Common myeloid progenitor, CD34-positive (primary cell): ENCODE measurements around the gene SERPINB1.

Experiments
- CTCF ChIA-PET: fragments of 350-600 bp; sonication (Branson Sonifier 250); formaldehyde crosslinking; loops from one replicate; lab custom pipeline; 2021; ENCODE audit warnings: antibody characterized with exemption; lab: Charles Lee
- POLR2A ChIA-PET: fragments of 350-600 bp; sonication (Branson Sonifier 250); formaldehyde crosslinking; loops from one replicate; lab custom pipeline; 2021; ENCODE audit warnings: antibody characterized with exemption; lab: Charles Lee
- DNase-seq, 3 donors: peaks; one replicate each; pipeline versions ENCODE4 v3.0.0 to v3.0.0-alpha.2; 2013
- H3K27ac ChIP-seq, 2 experiments: 1 replicate in 1 of 2; 2 replicates in 1 of 2; pipeline ENCODE4 v1.7.0; 2013; ENCODE audit warnings: inconsistent platforms in 2 of 2, low read length in 2 of 2, mild to moderate bottlenecking in 2 of 2, low read depth in 1 of 2, moderate library complexity in 1 of 2; ENCODE audit not compliant: severe bottlenecking in 2 of 2, insufficient read depth in 1 of 2, poor library complexity in 1 of 2
- H3K27me3 ChIP-seq, 5 experiments: replicated peaks in 2 of 5; 1 replicate in 3 of 5; 2 replicates in 2 of 5; pipeline versions ENCODE4 v1.6.1 to v1.7.0; 2013; ENCODE audit warnings: low read length in 4 of 5, mild to moderate bottlenecking in 2 of 5, moderate library complexity in 2 of 5, inconsistent platforms in 1 of 5; ENCODE audit not compliant: insufficient read depth in 5 of 5, control insufficient read depth in 4 of 5
- H3K36me3 ChIP-seq, 4 experiments: 1 replicate in 2 of 4; 2 replicates in 2 of 4; pipeline versions ENCODE4 v1.6.1 to v1.7.0; 2013; ENCODE audit warnings: low read length in 3 of 4, control low read depth in 1 of 4, mild to moderate bottlenecking in 1 of 4; ENCODE audit not compliant: control insufficient read depth in 4 of 4, insufficient read depth in 4 of 4
- H3K4me1 ChIP-seq, 4 experiments: 1 replicate in 3 of 4; 2 replicates in 1 of 4; pipeline versions ENCODE4 v1.6.1 to v1.7.1; 2013; ENCODE audit warnings: low read length in 3 of 4, mild to moderate bottlenecking in 3 of 4, control low read depth in 1 of 4, inconsistent platforms in 1 of 4, moderate library complexity in 1 of 4; ENCODE audit not compliant: control insufficient read depth in 4 of 4, insufficient read depth in 4 of 4; ENCODE audit errors: control extremely low read depth in 1 of 4
- H3K4me3 ChIP-seq, 7 experiments: 1 replicate in 4 of 7; 2 replicates in 3 of 7; pipeline versions ENCODE4 v1.5.1 to v1.7.0; 2013; ENCODE audit warnings: mild to moderate bottlenecking in 7 of 7, low read length in 6 of 7, moderate library complexity in 6 of 7, inconsistent platforms in 2 of 7, low read depth in 2 of 7, control low read depth in 1 of 7; ENCODE audit not compliant: insufficient read depth in 4 of 7, control insufficient read depth in 1 of 7; ENCODE audit errors: extremely low read depth in 1 of 7
- H3K9me3 ChIP-seq, 5 experiments: 1 replicate in 4 of 5; 2 replicates in 1 of 5; pipeline versions ENCODE4 v1.6.1 to v1.7.1; 2013; ENCODE audit warnings: low read length in 4 of 5, mild to moderate bottlenecking in 2 of 5, inconsistent platforms in 1 of 5, low read depth in 1 of 5, moderate library complexity in 1 of 5; ENCODE audit not compliant: control insufficient read depth in 4 of 5, insufficient read depth in 2 of 5; ENCODE audit errors: control extremely low read depth in 1 of 5
- WGBS: methylation state at CpG from one replicate; pipeline ENCODE4 v1.1.5; 2013; ENCODE audit not compliant: insufficient coverage; 5-methylcytosine and 5-hydroxymethylcytosine counted together

Gene SERPINB1

GRCh38 chr6:2794171-2794730 lies 47.4 kb downstream of the SERPINB1 start:
- POLR2A ChIA-PET = interaction anchor here (1.5 kb wide), 1 partner anchor 47 kb away, joined by 13 read pairs; the partner anchor contains the start of gene SERPINB1

GRCh38 chr6:2793534-2794151 lies 48.0 kb downstream of the SERPINB1 start:
- CTCF ChIA-PET = interaction anchor here (0.8 to 6.7 kb wide), 14 partner anchors 10 to 180 kb away, joined by 3 to 116 read pairs (median 4); partner anchors contain the start of gene SERPINB1
- peak; percentile 66 to 94 (median 92) for DNase-seq

More at GRCh38 chr6:2794171-2794730, 47.4 kb downstream of the SERPINB1 start:
- peak overlapping the region in 1 of 2 experiments; percentile 76 for H3K27ac ChIP-seq
- peak overlapping the region in 1 of 7 experiments; percentile 29 for H3K4me3 ChIP-seq
- no peaks in the 10 kb centered on the region for H3K27me3 ChIP-seq
- peaks cover 23 to 86% (median 81%) of the 10 kb centered on the region in 4 experiments for H3K4me1 ChIP-seq
- CTCF ChIA-PET = interaction anchor here (0.9 to 6.7 kb wide), 15 partner anchors 10 to 180 kb away, joined by 3 to 116 read pairs (median 5); partner anchors contain the start of gene SERPINB1
- H3K9me3 ChIP-seq = no peaks in the 10 kb centered on the region
- 100% methylated on average over 2 of the region's 5 CpGs for WGBS
- DNase-seq = no peak
- peaks cover 0 to 2% (median 0%) of the 10 kb centered on the region in 4 experiments for H3K36me3 ChIP-seq

DNA sequence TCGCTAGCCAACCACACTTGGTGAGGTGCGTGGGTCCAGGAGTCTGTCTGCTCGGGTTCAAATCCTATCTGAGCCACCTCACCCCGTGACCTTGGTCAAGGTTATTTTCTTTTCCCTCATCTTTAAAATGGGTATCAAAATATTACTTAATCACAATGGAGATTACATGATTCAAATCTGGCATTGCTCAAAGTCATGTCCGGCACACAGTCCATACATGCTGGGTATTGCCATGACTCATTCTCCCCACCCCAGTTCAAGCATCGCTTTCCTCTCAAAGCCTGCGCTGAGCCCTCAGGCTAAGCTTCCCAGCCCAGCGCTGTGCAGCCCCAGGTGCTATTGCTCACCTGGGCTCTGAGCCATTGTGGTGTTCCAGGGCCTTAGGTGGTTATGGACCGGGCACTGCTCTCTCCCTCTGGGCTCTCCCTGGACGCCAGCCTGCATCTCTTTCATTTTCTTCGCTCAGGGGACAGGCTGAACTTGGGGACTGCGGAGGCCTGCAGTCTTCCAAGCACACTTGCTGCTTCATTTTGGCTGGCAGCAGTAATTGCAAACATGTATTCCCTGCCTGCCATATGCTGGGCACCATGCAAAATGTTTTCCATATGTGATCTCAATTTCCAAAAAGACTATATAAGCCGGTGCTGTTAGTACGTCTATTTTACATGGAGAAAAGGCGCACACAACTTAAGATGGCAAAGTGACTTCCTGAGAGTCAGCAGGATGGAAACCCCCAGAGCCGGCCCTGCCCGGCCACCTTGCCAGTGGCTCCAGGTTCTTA lies 49.1 kb downstream of the SERPINB1 start:
- Histone ChIP-seq H3K27me3 (no peaks in the 10 kb centered on the region), H3K9me3 (no peaks in the 10 kb centered on the region), H3K36me3 (peaks cover 0 to 10% (median 5%) of the 10 kb centered on the region in 4 experiments), H3K4me3 (no peak overlapping the region), H3K4me1 (peaks cover 23 to 69% (median 66%) of the 10 kb centered on the region in 4 experiments), H3K27ac (peak overlapping the region; percentile 55 to 76)
- WGBS = 92% methylated on average over 11 of the region's 17 CpGs
- DNase-seq = peak in 2 of 3 donors; percentile 34 to 43
- ChIA-PET POLR2A (interaction anchor here (0.9 to 2.5 kb wide), 4 partner anchors 31 to 49 kb away, joined by 3 to 23 read pairs (median 8); partner anchors contain the start of gene SERPINB1), CTCF (interaction anchor here (0.7 to 6.7 kb wide), 33 partner anchors 8 to 209 kb away, joined by 3 to 116 read pairs (median 8); partner anchors contain the start of gene SERPINB1)

More at GRCh38 chr6:2793534-2794151, 48.0 kb downstream of the SERPINB1 start:
- Histone ChIP-seq H3K36me3 (peaks cover 0 to 6% (median 2%) of the 10 kb centered on the region in 4 experiments), H3K4me1 (peaks cover 23 to 80% (median 77%) of the 10 kb centered on the region in 4 experiments), H3K4me3 (peak overlapping the region in 3 of 7 experiments; percentile 22 to 29 (median 22)), H3K27ac (peak overlapping the region; percentile 55 to 76), H3K9me3 (no peaks in the 10 kb centered on the region), H3K27me3 (no peaks in the 10 kb centered on the region)
- POLR2A ChIA-PET = interaction anchor here (0.7 to 1.5 kb wide), 5 partner anchors 25 to 53 kb away, joined by 3 to 13 read pairs (median 3); partner anchors contain the start of gene SERPINB1
- WGBS = 22% methylated on average over 7 of the region's 9 CpGs

DNA sequence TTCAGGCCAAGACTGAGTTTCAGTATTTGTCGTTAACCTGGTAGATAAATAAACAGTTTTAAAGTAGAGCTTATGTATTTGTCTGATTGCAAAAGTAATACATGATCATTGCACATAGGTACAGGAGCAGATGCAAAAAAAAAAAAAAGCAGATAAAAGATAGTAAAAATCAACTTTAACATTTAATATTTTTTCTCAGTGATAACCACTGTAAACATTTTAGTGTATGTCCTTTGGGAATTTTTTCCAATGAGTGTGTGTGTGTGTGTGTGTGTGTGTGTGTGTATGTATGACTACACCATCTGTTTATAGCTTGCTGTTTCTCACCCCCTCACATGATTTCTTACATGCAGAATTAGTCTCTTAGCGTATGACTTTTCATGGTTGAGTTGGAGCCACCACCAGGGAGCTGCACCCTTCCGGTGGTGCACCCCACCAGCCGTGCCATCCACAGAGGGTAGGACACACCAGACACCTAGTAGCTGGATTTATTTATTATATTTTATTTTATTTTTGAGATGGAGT lies 50.2 kb downstream of the SERPINB1 start:
- no peaks in the 10 kb centered on the region for H3K27me3 ChIP-seq
- peak overlapping the region in 1 of 2 experiments; percentile 47 for H3K27ac ChIP-seq
- peaks cover 18 to 62% (median 56%) of the 10 kb centered on the region in 4 experiments for H3K4me1 ChIP-seq
- POLR2A ChIA-PET = interaction anchor here (0.6 to 2.5 kb wide), 10 partner anchors 27 to 111 kb away, joined by 3 to 23 read pairs (median 3); partner anchors contain the start of genes SERPINB1 and WRNIP1
- 55% methylated on average over 2 of the region's 4 CpGs for WGBS
- H3K4me3 ChIP-seq = no peak overlapping the region
- peak in 2 of 3 donors; percentile 36 to 49 for DNase-seq
- H3K9me3 ChIP-seq = no peaks in the 10 kb centered on the region
- CTCF ChIA-PET = interaction anchor here (0.7 to 6.7 kb wide), 51 partner anchors 9 to 470 kb away, joined by 3 to 116 read pairs (median 7); partner anchors contain the start of genes MYLK4 and SERPINB1
- peaks cover 0 to 15% (median 9%) of the 10 kb centered on the region in 4 experiments for H3K36me3 ChIP-seq

GRCh38 chr6:2790588-2791449 lies 50.8 kb downstream of the SERPINB1 start:
- peak; percentile 87 to 89 (median 89) for DNase-seq
- WGBS = 36% methylated on average over 5 of the region's 11 CpGs

More at GRCh38 chr6:2790588-2791449, 50.8 kb downstream of the SERPINB1 start:
- POLR2A ChIA-PET = interaction anchor here (0.6 to 2.5 kb wide), 12 partner anchors 10 to 328 kb away, joined by 3 to 23 read pairs (median 3); partner anchors contain the start of genes BPHL, SERPINB1 and WRNIP1
- CTCF ChIA-PET = interaction anchor here (0.7 to 6.7 kb wide), 54 partner anchors 8 to 471 kb away, joined by 3 to 116 read pairs (median 7); partner anchors contain the start of genes MYLK4 and SERPINB1
- H3K4me1 ChIP-seq = peaks cover 19 to 65% (median 54%) of the 10 kb centered on the region in 4 experiments
- no peaks in the 10 kb centered on the region for H3K9me3 ChIP-seq
- peak overlapping the region; percentile 22 to 66 for H3K27ac ChIP-seq
- H3K36me3 ChIP-seq = peaks cover 0 to 20% (median 13%) of the 10 kb centered on the region in 4 experiments
- H3K27me3 ChIP-seq = no peaks in the 10 kb centered on the region
- H3K4me3 ChIP-seq = peak overlapping the region in 1 of 7 experiments; percentile 25
